CMK (cell line): ENCODE results near the gene SLC22A25.
"Not testable (repeated sequence)": the region's sequence is repeated elsewhere in the genome, so short reads cannot be mapped to it uniquely, and the experiment has no call there.

Source experiments
- DNase-seq: peaks from one replicate; pipeline ENCODE4 v3.0.0-alpha.2; 2010; ENCODE audit warnings: low read depth

SLC22A25 gene

GRCh38 chr11:63243533-63243932, at the start of gene SLC22A25:
TSS of gene SLC22A25 (minus strand) at chr11:63243599. CDS start at chr11:63229652, 13,947 bp downstream.
- no peak for DNase-seq

DNA sequence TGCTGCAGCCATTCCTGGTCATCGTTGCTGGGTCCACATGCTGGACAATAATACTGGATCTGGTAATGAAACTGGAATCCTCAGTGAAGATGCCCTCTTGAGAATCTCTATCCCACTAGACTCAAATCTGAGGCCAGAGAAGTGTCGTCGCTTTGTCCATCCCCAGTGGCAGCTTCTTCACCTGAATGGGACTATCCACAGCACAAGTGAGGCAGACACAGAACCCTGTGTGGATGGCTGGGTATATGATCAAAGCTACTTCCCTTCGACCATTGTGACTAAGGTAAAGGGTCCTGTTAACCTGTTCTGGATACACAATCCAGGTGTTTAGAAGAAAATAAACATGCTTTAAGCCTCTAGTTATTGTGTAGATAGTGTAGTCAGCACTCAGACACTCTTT, 46.9 kb upstream of the SLC22A25 start:
- DNase-seq: no peak

- DNase-seq: no peak
These were observed 46.3 kb upstream of the SLC22A25 start for GRCh38 chr11:63289658-63290057.

DNA sequence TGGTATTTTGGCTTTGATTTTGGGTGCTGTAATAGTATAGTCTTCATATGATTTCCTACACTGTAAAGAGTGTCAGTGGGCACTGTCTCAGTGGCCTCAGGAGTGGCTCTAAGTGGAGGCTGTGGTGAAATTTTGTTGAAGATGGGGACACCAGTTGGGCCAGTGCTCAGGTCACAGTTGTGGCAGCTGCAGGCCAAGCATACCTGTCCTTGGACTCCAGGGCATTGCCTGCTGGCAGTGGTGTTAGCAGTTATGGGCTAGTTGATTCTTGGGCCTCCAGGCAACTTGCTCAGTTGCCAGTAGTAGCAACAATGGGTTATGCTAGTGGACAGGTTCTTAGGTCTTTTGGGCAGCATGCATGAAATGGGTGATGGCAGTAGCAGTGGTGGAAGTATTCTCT, 39.2 kb upstream of the SLC22A25 start:
- no peak for DNase-seq

DNA sequence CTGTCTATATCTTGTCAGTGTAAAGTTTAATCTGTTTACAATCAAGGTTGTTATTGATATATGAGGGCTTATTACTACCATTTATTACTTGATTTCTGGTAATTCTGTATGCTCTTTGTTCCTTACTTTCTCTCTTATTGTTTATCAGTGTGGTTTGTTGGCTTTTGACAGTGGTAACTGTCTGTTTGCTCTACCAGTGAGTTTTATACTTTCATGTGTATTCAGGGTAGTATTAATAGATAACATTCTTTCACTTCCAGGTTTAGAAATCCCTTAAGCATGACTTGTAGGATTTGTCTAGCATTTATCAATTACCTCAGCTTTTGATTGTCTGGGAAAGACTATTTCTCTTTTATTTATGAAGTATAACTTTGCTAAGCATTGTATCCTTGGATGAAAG, 37.5 kb upstream of the SLC22A25 start:
- DNase-seq: no peak

DNA sequence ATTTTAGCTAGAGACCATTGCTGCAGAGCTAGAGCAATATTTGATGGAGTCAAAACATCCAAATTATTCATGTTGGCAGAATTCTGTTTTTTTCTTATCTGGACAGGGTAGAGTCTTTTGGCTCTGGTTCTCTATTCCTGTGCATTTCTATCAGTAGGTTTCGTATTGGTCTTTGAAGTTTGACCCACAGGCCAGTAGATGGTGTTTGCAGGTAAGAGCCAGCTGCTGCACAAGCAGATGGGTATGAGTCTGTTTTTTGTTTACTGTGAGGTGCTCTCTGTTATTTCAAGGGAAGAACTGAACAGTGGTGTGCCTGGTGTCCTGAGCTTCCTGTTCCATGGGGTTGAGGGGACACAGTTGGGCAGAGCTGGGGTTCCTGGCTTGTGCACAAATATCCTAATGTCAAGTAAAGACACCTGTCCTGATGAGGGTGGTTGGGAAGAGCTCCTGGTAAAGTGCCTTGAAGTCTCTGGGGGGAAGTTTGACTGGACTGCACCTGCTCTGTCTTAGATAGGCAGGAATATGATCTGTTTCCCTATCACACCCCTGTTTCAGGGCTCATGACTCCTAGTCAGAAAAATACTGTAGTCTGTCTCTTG, 34.0 kb upstream of the SLC22A25 start:
- DNase-seq: no peak

DNA sequence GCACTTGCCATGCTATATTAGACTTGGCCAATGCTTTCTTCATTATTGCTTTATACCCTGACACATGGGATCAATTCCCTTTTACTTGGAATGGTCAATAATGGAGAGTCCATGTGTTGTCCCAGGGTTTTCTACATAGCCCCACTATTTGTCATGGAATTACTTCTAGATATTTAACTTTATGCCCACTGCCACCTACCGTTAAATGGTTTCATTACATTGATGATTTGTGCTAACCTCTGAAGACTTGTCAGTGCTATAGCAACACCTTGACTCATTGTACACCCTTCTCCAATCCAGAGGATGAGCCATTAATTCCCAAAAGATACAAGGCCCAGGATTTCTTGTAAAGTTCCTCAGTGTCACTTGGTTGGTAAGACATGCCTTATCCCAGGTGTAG, 31.4 kb upstream of the SLC22A25 start:
- DNase-seq: no peak

GRCh38 chr11:63273685-63274084, 30.3 kb upstream of the SLC22A25 start:
- no peak for DNase-seq

- no peak for DNase-seq
These were observed 19.1 kb upstream of the SLC22A25 start for GRCh38 chr11:63262547-63262946.

DNA sequence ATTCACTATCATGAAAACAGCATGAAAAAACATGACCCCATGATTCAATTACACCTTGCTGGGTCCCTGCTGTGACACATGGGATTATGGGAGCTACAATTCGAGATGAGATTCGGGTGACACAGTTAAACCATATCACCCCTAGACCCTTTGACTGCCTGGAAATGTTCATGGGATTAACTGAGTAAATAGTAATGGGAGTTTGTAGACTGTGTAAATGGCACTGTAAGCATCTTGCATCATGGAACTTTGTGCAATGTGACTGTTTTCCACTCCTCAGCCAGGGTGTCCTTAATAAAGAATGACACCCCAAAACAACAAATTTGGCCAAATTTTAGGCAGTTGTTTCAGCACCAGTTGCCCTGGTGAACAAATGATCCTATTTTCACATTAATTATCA, 7.9 kb upstream of the SLC22A25 start:
- no peak for DNase-seq

GRCh38 chr11:63250162-63251050, 7.0 kb upstream of the SLC22A25 start:
- DNase-seq: no peak

- no peak for DNase-seq
These were observed 5.6 kb upstream of the SLC22A25 start for GRCh38 chr11:63248966-63249365.

DNA sequence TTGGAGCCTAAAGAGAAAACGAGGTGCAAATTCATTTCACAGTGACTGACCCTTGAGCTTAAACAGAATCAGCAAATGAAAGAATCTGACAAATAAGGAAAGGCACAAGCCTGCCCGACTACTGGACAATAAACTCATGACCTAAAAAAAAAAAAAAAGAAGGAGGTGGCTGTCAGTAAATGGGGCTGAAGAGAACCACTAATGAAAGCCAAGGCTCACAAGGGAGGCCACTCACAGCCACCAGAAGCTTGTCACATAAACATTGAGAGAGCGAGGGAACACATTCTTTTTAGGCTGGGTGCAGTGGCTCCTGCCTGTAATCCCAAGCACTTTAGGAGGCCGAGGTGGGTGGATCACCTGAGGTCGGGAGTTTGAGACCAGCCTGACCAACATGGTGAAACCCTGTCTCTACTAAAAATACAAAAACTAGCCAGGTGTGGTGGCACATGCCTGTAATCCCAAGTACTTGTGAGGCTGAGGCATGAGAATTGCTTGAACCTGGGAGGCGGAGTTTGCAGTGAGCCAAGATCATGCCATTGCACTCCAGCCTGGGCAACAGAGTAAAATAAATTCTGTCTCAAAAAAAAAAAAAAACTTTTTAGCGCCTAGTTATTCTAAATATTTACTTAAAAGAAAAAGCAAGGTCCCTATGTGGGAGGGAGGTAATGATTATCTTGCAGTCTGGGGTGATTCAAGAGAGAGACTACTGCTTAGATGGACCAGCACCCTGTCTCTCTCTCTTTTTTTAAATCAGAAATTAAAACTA, 4.0 kb upstream of the SLC22A25 start:
- not testable (repeated sequence) for DNase-seq

DNA sequence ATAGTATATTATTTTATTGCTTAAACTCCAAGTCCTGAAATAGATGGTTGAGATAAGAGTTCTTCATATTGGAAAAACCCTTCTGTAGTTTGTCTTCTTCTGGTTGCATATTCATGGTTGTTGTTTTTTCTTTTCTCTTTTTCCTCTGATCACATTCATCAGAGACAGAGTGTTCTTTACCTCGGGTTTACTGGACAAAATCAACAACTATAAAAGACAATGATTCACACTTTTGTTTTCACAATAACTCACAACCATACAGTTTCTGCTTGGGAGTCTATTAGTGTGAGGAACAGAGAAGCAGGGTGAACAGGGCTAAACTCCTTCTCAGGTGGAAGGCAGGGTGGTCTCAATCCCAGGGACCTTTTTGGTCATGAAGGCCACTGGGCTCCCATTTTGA, 2.6 kb upstream of the SLC22A25 start:
- no peak for DNase-seq

DNA sequence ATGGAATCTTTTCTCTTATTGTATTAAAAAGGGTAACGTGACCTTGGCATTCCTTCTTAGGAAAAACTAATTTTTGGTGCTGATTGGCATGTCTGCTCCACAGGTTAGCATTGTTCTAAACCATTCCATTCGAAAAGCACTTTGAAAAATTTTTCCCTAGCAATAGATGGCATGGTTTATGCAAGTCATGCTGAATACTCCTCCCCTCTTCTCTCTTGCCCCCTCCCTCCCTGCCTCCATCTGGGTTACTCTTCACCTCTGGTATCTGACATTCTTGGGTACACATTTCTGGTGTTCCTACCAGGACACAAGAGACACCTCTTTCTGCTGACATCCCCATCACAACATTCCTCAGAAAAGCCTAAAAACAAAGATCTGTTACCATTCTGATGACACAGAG, 1.5 kb upstream of the SLC22A25 start:
- DNase-seq: no peak

DNA sequence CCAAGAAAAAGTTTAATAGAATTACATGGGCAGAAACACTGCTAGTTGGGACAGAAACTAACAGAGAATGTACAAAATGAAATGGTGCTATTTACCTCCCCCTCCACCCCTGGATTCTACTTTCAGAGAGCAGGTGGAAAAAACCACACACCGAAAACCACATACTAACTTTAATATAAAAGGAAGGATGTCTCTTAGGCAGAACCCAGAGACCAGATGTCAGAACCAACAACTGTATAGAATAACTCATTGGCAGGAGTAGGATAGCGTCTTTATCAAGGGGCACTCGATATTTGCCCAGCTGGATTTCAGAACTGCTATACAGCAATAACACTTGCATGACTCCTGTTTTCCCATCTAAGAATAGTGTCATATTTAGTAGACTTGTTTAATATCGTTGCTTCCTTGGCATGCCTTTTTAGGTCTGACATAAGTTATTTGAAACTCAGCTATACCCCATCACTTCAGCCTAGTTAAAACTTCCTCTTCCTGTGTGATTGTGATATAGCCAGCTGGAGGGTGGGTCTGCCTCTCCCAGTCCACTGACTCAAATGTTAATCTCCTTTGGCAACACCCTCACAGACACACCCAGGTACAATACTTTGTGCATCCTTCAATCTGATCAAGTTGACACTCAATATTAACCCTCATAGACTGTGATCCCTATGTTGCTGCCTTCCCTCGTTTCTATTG, 1.2 kb downstream of the SLC22A25 start:
- no peak for DNase-seq

GRCh38 chr11:63240791-63241379, 2.5 kb downstream of the SLC22A25 start:
- no peak for DNase-seq

DNA sequence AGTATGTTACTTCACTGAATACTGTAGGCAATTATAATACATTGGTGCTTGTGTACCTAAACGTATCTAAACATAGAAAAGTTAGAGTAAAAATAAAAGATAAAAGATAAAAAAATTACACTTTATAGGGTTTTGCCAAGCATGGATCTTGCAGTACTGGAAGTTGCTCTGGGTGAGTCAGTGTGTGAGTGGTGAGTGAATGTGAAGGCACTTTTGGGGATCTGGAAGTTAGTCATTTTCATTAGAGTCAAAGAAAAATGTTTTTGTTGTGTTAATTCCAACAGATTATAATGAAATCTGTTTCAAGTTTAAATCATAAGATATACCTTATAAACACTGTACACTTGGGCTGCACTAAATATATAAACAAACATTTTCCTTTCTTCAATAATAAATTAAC, 3.3 kb downstream of the SLC22A25 start:
- no peak for DNase-seq

DNA sequence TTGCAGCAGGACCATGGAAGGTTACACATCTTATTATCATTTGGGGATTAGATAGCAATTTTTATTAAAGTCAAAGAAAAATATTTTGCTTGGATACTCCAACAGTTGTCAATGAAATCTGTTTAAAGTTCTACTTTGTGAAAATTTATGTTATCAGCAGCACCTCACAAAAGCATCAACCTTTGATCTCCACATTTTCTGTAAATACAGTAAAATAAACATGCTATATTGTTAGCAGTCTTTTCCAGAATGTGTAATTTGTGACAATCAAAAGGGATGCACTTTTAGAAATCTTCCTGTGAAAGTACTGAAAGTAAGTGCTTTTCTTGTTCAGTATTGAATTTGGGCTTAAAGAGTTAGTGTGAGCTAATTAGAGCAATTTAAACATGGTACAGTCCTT, 4.1 kb downstream of the SLC22A25 start:
- DNase-seq: no peak

GRCh38 chr11:63237413-63237812, 6.0 kb downstream of the SLC22A25 start:
- DNase-seq: no peak

GRCh38 chr11:63235471-63236461, 7.6 kb downstream of the SLC22A25 start:
- not testable (repeated sequence) for DNase-seq
